Erythroblast (primary cell): ENCODE results near the gene TCF3.

ENCODE experiments used
- GATA1 ChIP-seq: IDR thresholded peaks from 2 replicates; pipeline ENCODE4 v1.6.1; 2011; ENCODE audit warnings: low read depth, mild to moderate bottlenecking, control low read depth, low read length, moderate library complexity
- POLR2A ChIP-seq: IDR thresholded peaks from 2 replicates; pipeline ENCODE4 v1.6.1; 2011; ENCODE audit warnings: mild to moderate bottlenecking, low read length

DNA sequence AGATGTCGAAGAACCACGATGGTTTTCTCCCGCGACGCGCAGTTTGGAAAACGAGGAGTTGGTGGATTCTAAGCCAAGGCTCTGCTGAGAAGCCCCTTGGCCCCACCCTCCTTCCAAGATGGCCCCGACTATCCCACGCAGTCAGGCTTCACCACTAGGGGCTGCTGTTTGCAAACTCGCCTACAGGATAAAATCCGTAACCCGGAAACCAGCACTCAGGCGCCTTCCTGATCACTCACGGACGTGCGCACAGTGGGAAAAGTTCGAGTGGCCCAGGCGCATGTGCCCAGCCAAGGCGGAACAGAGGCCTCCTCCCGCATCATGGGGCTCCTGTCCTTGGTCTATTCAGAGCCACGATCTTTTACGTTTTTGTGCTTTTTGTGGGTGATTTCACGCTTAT lies 28.0 kb downstream of the TCF3 start:
- no peak for TF ChIP-seq POLR2A
- no peak for TF ChIP-seq GATA1
